GM21786 (cell line): ENCODE results near the gene ZCWPW1.
A peak's percentile ranks its signal among the peaks of the same experiment; 100 is the strongest.
"Not testable (repeated sequence)": the region's sequence is repeated elsewhere in the genome, so short reads cannot be mapped to it uniquely, and the experiment has no call there.

ENCODE experiments used
- ATAC-seq: cut with Tn5 transposase; IDR thresholded peaks from one replicate; pipeline ENCODE4 v1.9.1; 2021; ENCODE audit not compliant: unreplicated experiment

ZCWPW1 gene

DNA sequence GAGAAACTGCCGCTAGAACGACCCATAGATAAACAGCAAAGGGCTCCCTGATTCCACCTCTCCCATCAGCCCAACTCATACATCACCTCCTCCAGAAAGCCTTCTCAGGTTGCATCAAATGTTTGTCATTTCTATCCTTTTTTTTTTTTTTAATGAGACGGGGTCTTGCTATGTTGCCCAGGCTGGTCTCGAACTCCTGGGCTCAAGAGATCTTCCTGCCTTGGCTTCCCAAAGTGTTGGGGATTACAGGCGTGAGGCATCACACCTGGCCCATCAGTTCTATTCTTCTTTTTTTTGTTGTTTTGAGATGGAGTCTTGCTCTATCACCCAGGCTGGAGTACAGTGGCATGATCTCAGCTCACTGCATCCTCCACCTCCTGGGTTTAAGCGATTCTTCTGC lies 28.5 kb upstream of the ZCWPW1 start:
- no peak for ATAC-seq

DNA sequence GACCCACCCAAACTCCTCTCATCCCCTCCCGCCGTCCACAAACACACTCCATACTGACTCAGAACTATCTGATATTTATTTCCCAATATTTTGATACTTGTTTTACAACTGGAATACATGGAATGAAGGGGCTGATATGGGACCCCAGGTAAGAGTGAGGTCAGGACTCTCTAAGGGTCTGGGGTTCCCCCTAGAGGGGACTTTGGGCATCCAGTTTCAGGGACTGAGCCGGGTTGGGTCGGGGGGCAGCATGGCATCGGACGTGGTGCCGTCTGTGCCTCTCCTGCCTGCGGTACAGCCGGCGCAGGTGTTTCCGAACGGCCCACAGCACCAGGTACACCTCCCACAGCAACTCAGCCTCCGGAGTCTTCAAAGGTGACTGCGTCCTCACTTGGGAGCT lies 28.1 kb upstream of the ZCWPW1 start:
- ATAC-seq: no peak

GRCh38 chr7:100455206-100455605 lies 26.7 kb upstream of the ZCWPW1 start:
- no peak for ATAC-seq

GRCh38 chr7:100453854-100454253 lies 25.4 kb upstream of the ZCWPW1 start:
- not testable (repeated sequence) for ATAC-seq

GRCh38 chr7:100452513-100452912 lies 24.0 kb upstream of the ZCWPW1 start:
- ATAC-seq: no peak

- no peak for ATAC-seq
These were observed 20.8 kb upstream of the ZCWPW1 start for GRCh38 chr7:100449190-100449795.

DNA sequence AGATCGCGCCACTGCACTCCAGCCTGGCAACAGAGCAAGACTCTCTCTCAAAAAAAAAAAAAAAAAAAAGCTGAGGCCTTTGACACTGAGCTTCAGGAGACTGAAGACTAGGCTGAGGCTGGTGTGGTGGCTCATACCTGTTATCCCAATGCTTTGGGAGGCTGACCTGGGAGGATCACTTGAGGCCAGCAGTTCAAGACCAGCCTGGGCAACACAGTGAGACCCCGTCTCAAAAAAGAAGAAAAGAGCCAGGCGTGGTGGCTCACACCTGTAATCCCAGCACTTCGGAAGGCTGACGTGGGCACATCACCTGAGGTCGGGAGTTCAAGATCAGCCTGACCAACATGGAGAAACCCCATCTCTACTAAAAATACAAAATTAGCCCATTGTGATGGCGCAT lies 18.9 kb upstream of the ZCWPW1 start:
- ATAC-seq: not testable (repeated sequence)

DNA sequence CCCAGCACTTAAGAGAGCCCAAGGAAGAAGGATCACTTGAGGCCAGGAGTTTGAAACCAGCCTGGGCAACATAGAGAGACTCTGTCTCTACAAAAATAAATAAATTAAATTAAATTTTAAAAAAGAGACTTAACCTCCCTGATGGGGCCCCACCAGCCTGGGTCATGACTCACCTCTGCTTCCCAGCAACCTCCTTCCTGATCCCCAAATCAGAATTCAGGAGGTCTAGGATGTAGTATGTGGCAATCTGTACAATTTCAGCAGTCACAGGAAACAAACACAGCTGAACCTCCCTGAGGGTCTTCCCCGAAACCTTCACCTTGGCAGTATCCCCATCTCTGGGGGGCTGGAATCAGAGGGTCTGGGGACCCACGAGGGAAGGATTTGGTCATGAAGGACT lies 17.5 kb upstream of the ZCWPW1 start:
- ATAC-seq: no peak

DNA sequence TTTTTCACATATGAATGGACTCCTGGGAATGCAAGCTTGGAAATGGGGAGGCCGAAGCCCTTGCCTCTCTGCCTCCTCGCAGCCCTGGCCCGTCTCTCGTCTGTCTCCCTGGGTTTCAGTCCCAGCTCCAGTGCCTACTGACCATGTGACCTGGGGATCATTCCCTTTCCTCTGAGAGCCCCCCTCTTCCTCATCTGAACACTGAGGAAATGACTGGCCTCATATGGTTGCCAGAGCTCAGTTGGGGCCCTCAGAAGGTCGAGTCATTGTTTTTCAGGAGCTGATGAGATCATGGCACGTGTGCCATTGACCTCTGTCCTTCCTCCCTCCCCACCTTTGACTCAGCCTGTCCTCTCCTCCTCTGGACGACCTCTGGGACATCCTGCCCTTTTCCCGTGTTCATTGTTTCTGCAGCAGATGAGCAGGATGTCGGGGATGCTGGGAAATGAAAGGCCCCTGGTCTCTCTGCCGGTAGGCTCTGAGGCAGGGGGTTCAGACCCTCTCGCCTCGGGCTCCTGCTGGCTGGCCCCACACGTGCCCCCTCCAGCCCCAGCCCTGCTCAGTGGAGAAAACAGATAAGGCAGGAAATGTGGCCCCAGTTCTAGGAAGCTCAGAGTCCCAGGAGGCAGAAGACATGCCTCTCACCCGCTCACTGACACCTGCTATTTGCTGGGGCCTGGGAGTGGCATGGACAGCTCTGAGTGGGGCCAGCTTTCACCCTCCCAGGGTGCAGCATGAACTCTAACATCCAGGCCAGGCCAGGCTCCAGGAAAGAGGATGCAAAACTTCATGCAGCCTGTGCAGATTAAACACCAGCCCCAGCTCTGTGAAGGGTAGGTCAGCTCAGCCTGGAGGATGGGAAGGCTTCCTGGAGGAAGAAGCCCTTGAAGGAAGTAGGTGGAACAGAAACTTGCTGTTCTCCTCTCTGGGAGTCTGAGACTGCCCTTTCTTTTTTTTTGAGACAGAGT lies 16.1 kb upstream of the ZCWPW1 start:
- ATAC-seq: no peak

- no peak for ATAC-seq
These were observed 14.8 kb upstream of the ZCWPW1 start for GRCh38 chr7:100443096-100443840.

- ATAC-seq: no peak
These were observed 13.4 kb upstream of the ZCWPW1 start for GRCh38 chr7:100441641-100442535.

DNA sequence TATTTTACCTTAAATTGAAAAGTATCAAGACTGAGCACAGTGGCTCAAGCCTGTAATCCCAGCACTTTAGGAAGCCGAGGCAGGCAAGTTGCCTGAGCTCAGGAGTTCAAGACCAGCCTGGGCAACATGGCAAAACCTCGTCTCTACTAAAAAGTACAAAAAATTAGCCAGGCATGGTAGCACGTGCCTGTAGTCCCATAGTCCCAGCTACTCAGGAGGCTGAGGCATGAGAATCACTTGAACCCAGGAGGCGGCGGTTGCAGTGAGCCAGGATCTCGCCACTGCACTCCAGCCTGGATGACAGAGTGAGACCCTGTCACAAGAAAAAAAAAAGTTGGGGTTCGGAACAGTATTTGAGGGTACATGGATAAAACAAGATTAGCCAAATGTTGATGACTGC lies 10.7 kb upstream of the ZCWPW1 start:
- not testable (repeated sequence) for ATAC-seq

DNA sequence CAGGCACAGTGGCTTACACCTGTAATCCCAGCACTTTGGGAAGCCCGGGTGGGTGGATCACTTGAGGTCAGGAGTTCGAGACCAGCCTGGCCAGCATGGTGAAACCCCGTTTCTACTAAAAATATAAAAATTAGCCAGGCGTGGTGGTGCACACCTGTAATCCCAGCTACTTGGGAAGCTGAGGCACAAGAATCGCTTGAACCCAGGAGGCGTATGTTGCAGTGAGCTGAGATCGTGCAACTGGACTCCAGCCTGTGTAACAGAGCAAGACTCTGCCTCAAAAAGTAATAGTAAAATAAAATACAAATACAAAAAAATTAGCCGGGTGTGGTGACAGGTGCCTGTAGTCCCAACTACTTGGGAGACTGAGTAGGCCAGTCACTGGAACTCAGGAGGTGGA lies 10.2 kb upstream of the ZCWPW1 start:
- not testable (repeated sequence) for ATAC-seq

DNA sequence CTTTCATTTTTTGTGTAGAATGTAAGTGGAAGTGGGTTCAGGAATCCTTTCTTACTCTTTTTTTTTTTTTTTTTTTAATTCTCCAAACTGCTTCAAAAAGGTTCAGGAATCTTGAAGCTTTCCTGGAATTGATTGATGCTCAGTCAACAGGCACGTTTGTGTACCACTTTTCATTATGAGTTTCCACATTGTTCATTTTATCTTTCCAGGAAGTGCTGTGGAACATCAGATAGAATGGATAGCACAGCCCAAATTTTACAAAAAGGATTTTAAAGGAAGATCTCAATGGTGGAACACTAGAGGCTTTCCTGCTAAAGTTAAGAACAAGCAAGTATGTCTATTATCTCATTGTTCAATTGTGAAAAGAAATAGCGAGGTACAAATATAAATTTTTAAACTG lies 9.7 kb upstream of the ZCWPW1 start:
- ATAC-seq: no peak

DNA sequence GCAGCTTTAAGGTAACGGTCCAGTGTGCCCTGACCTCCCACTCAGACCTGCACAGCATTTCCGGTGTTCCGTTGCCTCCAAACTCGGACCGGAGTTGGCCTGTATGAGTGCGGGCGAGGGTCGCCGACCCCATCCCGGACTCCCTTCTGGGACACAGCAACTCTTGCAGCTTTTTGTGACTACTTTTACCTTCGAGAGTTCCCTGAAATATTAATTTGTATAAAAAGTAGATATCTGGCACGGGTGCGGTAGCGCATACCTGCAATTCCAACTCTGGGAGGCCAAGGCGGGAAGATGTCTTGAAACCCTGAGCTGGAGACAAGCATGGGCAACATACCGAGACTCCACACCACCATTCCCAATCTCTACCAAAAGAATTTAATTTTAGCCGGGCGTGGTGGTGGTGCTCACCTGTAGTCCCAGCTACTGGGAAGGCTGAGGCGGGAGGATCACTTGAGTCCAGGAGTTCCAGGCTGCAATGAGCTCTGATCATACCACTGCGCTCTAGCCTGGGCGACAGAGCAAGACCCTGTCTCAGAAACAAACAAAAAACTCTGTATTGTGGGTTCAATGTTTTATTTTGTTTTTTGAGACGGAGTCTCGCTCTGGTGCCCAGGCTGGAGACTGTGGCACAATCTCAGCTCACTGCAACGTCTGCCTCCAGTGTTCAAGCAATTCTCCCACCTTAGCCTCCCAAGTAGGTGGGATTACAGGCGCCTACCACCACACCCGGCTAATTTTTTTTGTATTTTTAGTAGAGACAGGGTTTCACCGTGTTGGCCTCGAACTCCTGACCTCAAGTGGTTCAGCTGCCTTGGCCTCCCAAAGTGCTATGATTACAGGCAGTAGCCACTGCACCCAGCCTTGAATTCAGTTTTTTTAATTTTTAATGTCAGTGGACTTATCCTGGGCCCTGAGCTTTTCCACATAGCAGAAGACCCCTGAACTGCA lies 8.9 kb upstream of the ZCWPW1 start:
- no peak for ATAC-seq

DNA sequence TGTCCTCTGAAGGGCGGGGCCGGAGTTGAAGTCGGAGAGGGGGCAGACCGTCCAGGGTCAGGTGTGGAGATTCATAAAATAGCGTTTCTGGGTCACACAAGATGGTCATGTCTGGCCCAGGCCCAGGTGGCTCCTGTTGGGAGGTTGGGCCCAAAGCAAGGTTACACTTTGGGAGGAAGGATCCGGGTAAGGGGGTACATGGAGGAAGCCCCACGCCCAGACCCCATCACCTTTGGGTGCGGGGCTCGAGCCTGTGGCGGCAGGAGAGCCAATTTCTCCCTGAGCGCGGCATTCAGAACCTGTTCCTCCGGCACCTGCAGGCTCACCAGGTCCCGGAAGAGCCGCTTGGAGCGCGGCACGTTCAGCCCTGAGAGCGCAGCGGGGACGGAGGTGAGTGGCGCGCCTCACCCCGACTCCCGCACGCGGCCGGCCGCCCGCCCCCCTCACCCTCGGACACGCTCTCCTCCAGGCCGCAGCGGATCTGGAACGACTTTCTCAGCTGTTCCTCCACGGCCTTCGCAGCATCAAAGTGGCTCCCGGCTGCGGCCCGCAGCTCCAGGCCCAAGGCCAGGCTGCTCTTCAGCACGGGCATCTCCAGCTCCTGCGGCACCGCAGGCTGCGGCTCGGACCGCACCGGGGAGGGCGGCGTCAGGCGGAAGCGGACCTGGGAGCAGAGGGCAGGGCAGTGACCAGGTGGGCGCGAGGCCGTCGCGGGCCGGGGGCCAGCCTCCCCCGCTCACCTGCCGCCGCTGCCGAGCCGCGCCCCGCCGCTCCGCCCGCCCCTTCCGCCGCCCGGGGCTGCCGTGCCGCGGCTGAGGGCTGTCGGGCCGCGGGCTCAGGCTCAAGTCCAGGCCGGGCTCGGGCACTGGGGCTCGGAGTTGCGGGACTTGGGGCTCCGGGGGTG lies 7.2 kb upstream of the ZCWPW1 start:
- peak; percentile 25 for ATAC-seq

DNA sequence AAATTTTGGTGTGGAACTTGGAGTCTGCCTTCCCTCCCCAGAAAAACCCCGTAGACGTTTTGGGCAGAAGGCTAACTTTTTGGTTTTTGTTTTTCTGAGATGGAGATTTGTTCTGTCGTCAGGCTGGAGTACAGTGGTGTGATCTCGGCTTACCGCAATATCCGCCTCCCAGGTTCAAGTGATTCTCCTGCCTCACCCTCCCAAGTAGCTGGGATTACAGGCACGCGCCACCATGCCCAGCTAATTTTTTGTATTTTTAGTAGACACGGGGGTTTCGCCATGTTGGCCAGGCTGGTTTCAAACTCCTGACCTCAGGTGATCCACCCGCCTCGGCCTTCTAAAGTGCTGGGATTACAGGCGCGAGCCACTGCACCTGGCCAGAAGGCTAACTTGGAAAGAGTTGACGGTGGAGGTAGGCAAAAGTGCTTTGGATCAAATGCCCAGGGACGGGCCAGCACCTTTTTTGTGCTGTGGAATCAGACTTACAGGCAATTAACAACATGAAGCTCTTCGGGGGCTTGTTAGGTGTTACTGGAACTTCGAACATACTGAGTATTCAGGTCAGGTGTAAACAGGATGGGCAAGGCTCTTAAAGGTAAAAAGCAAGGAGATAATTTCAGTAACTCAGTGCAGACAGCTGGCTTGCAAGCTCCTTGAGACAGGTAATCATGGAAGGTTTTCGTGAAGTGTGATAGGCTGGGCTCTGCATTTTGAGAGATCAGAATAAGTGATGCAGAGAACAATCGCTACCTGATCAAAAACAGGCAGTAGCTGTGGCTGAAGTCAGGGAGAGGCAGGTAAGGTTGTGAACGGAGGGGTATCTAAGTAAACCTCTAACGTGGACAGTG lies 6.0 kb upstream of the ZCWPW1 start:
- no peak for ATAC-seq
